Muscle layer of colon (tissue), 2 donors: Measurements from ENCODE around the gene SLIT3.
A peak's percentile ranks its signal among the peaks of the same experiment; 100 is the strongest.

ENCODE experiments used
- H3K27ac ChIP-seq: one replicate; pipeline ENCODE4 v1.7.0; 2013; ENCODE audit warnings: low read depth, mild to moderate bottlenecking, low read length, moderate library complexity
- H3K27me3 ChIP-seq, 2 donors: one replicate each; pipeline ENCODE4 v1.7.0; 2013; ENCODE audit warnings: low read length in 2 of 2, mild to moderate bottlenecking in 2 of 2; ENCODE audit not compliant: insufficient read depth in 2 of 2, control insufficient read depth in 1 of 2
- H3K36me3 ChIP-seq: one replicate; pipeline ENCODE4 v1.7.0; 2013; ENCODE audit warnings: mild to moderate bottlenecking, low read length; ENCODE audit not compliant: insufficient read depth
- H3K4me1 ChIP-seq: one replicate; pipeline ENCODE4 v1.7.0; 2013; ENCODE audit warnings: mild to moderate bottlenecking, low read length; ENCODE audit not compliant: insufficient read depth
- H3K4me3 ChIP-seq, 2 donors: one replicate each; pipeline ENCODE4 v1.7.0; 2013; ENCODE audit warnings: low read length in 2 of 2, low read depth in 1 of 2, mild to moderate bottlenecking in 1 of 2, moderate library complexity in 1 of 2
- H3K9ac ChIP-seq: one replicate; pipeline ENCODE4 v1.7.0; 2013; ENCODE audit warnings: low read length
- H3K9me3 ChIP-seq: one replicate; pipeline ENCODE4 v1.7.0; 2013; ENCODE audit warnings: mild to moderate bottlenecking, low read length
- donor health status: abdominal sarcoma.
- donor health status: Adenocarcinoma of cecum.

Gene SLIT3

DNA sequence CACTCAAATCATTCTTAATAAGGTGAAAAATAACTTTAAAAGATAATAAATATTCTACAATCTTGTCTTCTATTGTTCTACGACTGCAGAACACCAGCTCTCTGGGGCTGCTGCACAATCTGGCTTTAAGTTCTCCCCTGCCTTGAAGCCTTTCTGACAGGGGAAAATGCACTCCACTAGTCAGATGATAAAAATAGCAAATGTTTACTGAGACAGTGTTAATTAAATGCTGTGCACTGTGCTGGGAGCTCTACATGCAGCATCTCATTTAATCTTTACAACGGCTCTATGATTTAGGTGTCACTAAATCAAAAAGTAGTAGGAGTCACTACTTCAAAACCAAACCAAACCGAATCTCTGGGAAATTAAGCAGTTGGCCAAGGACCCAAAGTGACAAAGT is 132.7 kb downstream of the SLIT3 start:
- Histone ChIP-seq H3K4me1 (peaks cover 15% of the 10 kb centered on the region), H3K36me3 (no peaks in the 10 kb centered on the region), H3K27me3 (no peaks in the 10 kb centered on the region), H3K27ac (no peak overlapping the region), H3K9ac (no peak overlapping the region), H3K9me3 (no peaks in the 10 kb centered on the region), H3K4me3 (no peak overlapping the region)

DNA sequence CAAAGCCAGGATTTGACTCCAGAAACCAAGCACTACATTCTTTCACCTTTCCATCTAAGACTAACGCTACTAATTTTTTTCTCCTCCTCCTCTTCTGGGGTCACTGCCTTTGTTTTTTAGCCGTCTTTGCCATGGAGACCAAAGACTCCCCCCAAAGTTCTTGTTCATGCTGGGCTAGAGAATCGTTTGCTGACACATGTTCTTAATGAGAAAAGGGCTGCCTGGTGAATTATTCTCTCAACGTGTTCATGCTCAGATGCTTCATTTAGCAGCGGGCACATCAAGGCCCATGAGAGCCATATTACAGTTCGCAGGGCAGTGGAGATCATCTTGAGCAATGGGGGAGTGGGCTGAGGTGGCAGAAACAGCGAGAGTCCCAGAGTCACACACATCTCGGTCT is 134.9 kb downstream of the SLIT3 start:
- no peak overlapping the region for H3K4me3 ChIP-seq
- H3K9me3 ChIP-seq = no peaks in the 10 kb centered on the region
- H3K4me1 ChIP-seq = peaks cover 26% of the 10 kb centered on the region
- no peaks in the 10 kb centered on the region for H3K27me3 ChIP-seq
- H3K36me3 ChIP-seq = no peaks in the 10 kb centered on the region
- no peak overlapping the region for H3K9ac ChIP-seq
- H3K27ac ChIP-seq = no peak overlapping the region

DNA sequence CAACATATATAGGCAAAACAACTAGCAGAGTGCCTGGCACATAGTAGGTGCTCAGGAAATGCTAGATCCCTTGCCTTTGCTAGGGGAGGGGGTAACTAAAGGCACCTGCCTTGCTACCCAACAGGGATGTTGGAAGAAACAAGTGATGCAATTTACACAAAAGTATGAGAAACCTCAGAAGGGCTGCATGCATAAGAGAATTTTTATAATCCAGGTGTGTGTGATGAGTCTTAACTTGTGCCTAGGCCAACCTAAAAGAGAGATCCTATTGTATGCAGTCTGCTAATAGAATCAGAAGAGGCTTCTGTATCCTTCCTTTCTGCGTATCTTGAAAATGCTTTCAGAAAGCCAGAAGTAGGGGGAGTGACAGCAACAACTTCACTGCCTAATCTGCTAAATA is 135.9 kb downstream of the SLIT3 start:
- H3K36me3 ChIP-seq = no peaks in the 10 kb centered on the region
- H3K9ac ChIP-seq = no peak overlapping the region
- H3K27ac ChIP-seq = no peak overlapping the region
- peaks cover 35% of the 10 kb centered on the region for H3K4me1 ChIP-seq
- no peak overlapping the region for H3K4me3 ChIP-seq
- no peaks in the 10 kb centered on the region for H3K27me3 ChIP-seq
- no peaks in the 10 kb centered on the region for H3K9me3 ChIP-seq

DNA sequence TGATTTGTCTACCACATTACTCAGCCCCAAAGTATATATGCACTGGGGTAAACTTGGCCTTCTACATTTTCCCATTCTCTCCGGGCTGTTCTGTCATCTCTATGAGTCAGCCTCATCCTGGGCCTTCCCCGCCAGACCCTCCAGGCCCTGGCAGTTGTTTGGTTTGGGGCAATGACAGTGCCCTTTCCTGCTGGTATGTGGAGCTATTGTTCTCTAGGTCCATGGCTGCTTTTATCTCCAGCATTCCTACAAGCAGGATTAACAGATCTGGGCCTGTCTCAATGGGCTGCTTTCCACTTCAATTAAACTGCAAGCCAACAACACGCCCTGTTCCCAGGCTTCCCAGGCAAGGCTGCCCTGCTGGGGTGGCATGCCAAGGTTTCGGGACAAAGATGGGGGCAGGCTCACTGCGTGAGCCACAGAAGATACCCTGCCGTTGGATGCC is 136.4 kb downstream of the SLIT3 start:
- peak overlapping the region; percentile 14 for H3K27ac ChIP-seq
- H3K9me3 ChIP-seq = no peaks in the 10 kb centered on the region
- no peaks in the 10 kb centered on the region for H3K36me3 ChIP-seq
- peaks cover 35% of the 10 kb centered on the region for H3K4me1 ChIP-seq
- no peak overlapping the region for H3K4me3 ChIP-seq
- no peak overlapping the region for H3K9ac ChIP-seq
- no peaks in the 10 kb centered on the region for H3K27me3 ChIP-seq

DNA sequence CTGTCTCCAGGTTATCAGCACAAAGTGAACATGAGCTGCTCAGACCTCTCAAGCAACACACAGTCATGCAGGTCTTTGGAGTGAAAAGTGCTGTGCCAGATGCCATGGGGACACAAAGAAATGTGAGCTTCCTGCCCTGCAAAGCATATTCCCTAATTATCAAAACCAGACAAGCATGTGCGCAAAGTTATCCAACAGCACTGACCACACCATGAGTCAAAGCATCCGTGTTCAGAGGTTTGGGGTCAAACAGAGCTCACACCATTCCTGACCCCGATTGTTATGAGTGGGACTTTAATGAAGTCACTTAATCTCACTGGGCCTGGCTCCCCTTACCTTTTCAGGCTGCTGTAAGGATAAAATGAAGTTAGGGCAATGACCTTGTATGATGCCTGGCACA is 138.5 kb downstream of the SLIT3 start:
- Histone ChIP-seq H3K4me1 (peaks cover 35% of the 10 kb centered on the region), H3K27me3 (no peaks in the 10 kb centered on the region), H3K9me3 (no peaks in the 10 kb centered on the region), H3K4me3 (no peak overlapping the region), H3K36me3 (no peaks in the 10 kb centered on the region), H3K27ac (no peak overlapping the region), H3K9ac (no peak overlapping the region)

DNA sequence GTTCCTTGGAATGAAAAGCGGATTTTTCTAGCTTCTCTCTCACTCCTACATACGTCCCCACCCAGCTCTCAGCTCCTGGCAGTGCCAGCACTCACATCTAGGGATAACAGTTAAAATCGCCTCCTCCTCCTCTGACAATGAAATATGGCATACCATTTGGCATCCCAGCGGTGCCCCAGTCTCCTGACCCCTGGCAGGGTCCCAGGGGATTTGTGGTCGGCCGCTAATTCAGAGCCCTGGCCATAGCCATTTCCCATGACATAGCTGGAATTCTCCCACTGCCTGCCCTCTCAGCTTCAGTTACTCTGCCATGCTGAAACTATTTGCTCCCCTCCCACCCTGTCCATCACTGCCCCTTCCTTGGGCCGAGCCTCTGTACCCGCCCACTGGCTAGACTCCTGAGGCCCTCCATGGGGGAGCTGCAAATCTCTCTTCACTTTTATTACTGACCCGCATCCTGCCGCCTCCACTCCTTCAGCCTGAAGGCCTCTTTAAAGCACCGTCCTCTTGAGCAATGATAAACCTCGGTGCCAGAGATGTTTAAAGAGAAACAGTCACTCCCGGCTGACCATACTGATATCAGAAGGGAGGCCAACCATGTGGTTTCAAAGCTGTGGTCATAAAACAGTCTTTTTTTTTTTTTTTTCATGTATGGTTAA is 139.8 kb downstream of the SLIT3 start:
- Histone ChIP-seq H3K27me3 (no peaks in the 10 kb centered on the region), H3K9me3 (no peaks in the 10 kb centered on the region), H3K27ac (no peak overlapping the region), H3K36me3 (no peaks in the 10 kb centered on the region), H3K4me3 (no peak overlapping the region), H3K4me1 (peaks cover 35% of the 10 kb centered on the region), H3K9ac (no peak overlapping the region)

DNA sequence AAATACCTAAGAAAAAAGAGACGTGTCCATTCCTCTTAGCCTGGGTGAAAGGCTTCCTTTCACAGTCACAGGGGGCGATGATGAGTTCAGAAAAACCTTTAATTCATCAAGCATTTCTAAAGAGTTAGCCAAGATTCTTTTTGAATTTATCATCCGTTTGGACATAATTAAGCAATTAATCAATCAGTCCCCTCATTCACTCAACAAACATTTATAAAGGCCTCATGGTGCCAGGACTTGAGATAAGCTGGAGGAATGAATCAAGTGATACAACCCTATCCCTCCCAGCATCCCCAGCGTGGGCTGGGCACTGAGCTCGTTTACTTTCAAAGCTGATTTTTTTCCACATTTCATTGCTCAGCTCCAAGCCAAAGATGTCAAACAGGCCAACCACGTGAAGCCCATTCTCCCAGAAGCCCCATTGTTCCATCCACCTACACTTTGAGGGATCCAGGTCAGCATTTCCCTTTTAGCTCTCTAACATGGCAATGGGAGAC is 140.5 kb downstream of the SLIT3 start:
- no peak overlapping the region for H3K27ac ChIP-seq
- H3K4me3 ChIP-seq = no peak overlapping the region
- no peaks in the 10 kb centered on the region for H3K9me3 ChIP-seq
- no peaks in the 10 kb centered on the region for H3K27me3 ChIP-seq
- no peaks in the 10 kb centered on the region for H3K36me3 ChIP-seq
- no peak overlapping the region for H3K9ac ChIP-seq
- H3K4me1 ChIP-seq = peaks cover 35% of the 10 kb centered on the region

DNA sequence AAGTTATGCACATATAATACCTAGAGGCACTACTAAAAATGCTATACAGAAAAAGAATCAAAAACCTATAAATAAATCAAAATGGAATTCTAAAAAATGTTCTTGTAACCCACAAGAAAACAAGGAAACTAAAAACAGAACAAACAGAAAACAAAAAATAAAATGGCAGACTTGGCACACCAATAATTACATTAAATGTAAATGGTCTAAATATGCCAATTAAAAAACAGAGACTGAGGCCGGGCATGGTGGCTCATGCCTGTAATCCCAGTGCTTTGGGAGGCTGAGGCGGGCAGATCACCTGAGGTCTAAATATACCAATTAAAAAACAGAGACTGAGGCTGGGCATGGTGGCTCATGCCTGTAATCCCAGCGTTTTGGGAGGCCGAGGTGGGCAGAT is 142.2 kb downstream of the SLIT3 start:
- Histone ChIP-seq H3K4me1 (peaks cover 29% of the 10 kb centered on the region), H3K27ac (no peak overlapping the region), H3K27me3 (no peaks in the 10 kb centered on the region), H3K9ac (no peak overlapping the region), H3K36me3 (no peaks in the 10 kb centered on the region), H3K9me3 (no peaks in the 10 kb centered on the region), H3K4me3 (no peak overlapping the region)

DNA sequence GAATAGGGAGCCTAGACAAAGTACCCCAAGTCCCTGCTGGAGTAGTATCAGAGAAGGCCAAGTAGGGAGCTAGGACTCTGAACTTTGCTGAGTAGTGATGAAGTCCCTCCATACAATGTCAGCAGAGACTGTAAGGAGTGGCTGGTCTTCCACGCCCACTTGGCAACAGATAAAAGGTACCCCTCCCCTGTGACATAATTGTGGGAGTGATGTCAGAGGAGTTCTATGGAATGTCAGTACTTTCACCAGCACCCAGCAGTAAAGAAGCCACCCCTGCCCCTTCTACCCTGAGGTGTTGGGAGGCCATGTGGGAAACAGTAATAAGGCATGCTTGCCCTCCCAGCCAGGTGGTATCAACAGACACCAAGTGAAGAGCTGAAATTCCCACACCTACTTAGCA is 143.9 kb downstream of the SLIT3 start:
- H3K9me3 ChIP-seq = no peaks in the 10 kb centered on the region
- H3K4me1 ChIP-seq = peaks cover 43% of the 10 kb centered on the region
- H3K27me3 ChIP-seq = no peaks in the 10 kb centered on the region
- H3K36me3 ChIP-seq = no peaks in the 10 kb centered on the region
- H3K4me3 ChIP-seq = no peak overlapping the region
- H3K27ac ChIP-seq = no peak overlapping the region
- H3K9ac ChIP-seq = no peak overlapping the region

DNA sequence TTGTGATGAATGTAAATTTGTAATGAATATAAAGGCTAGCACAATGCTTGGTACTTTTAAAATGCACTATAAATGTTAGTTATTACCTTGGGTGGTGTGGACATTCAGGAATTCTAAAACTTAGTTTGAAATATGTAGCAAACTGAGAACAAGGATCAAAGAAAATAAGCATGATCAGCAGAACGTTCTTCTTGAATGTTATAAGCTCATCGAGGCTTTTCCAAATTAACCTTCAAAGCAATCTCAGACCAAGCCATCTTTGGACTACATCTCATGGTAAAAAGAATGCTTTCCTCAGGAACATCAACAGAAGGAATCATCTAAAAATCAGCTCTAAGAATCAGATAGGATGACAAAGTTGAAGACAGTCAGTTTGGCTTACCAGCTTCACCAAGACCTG is 146.3 kb downstream of the SLIT3 start:
- no peak overlapping the region for H3K9ac ChIP-seq

DNA sequence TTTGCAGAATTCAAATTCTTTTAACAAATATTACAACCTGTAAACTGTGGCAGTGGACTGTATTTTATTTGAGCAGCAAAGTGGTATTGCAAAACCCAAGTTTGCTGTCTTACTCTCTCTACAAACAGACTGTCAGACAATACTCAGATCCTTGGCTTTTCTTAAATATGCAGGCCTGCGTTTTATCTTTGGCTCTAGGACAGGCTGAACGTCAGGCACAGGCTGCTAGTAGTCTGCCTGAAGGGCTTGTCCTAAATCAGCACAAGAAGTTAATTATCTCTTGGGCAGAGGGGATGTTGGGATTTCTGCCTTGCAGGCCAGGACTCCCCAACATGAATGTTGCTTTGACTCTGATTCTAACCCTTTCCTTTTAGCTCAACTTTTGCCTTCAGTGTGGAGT is 147.5 kb downstream of the SLIT3 start:
- H3K27ac ChIP-seq = no peak overlapping the region

More for the DNA sequence above, 146.3 kb downstream of the SLIT3 start:
- H3K9me3 ChIP-seq = no peaks in the 10 kb centered on the region
- no peak overlapping the region for H3K27ac ChIP-seq
- H3K27me3 ChIP-seq = no peaks in the 10 kb centered on the region
- H3K4me3 ChIP-seq = no peak overlapping the region
- no peaks in the 10 kb centered on the region for H3K36me3 ChIP-seq
- peaks cover 36% of the 10 kb centered on the region for H3K4me1 ChIP-seq

DNA sequence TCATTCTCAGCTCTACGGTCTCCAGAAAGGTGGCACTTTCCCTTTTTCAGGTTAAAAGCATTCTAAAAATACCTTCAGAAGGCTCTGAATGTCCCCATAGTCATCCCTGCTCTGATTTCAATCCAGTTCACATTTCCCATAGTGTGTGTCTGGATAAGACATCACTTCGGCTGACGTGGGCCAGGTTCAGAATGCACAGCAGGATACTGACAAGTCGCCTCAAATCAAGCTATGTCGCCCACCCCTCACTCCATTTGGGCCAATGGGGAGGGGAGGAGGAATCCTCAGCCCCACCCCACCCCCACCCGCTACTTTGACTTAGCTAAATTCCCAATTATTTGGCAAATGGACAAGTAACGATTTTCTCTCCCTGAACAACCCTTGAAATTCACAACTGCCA is 148.0 kb downstream of the SLIT3 start:
- H3K36me3 ChIP-seq = no peaks in the 10 kb centered on the region
- no peaks in the 10 kb centered on the region for H3K27me3 ChIP-seq
- no peaks in the 10 kb centered on the region for H3K9me3 ChIP-seq
- peaks cover 51% of the 10 kb centered on the region for H3K4me1 ChIP-seq
- H3K4me3 ChIP-seq = no peak overlapping the region
- H3K27ac ChIP-seq = no peak overlapping the region
- H3K9ac ChIP-seq = no peak overlapping the region

More for the DNA sequence above, 147.5 kb downstream of the SLIT3 start:
- Histone ChIP-seq H3K4me3 (peak overlapping the region in 1 of 2 donors; percentile 16), H3K9ac (no peak overlapping the region), H3K9me3 (no peaks in the 10 kb centered on the region), H3K27me3 (no peaks in the 10 kb centered on the region), H3K4me1 (peaks cover 47% of the 10 kb centered on the region), H3K36me3 (no peaks in the 10 kb centered on the region)
